ENCODE data around the gene SEMA3G. TPM values are rescaled to one million over a fixed set of nuclear protein-coding genes. Genes with fewer than 3 reads are reported as not detected.

SEMA3G gene
- total and polyA plus RNA-seq, 2 donors (not counting 1 experiment from before 2014, with no cell fraction given), result 0.02 to 0.17 TPM

DNA sequence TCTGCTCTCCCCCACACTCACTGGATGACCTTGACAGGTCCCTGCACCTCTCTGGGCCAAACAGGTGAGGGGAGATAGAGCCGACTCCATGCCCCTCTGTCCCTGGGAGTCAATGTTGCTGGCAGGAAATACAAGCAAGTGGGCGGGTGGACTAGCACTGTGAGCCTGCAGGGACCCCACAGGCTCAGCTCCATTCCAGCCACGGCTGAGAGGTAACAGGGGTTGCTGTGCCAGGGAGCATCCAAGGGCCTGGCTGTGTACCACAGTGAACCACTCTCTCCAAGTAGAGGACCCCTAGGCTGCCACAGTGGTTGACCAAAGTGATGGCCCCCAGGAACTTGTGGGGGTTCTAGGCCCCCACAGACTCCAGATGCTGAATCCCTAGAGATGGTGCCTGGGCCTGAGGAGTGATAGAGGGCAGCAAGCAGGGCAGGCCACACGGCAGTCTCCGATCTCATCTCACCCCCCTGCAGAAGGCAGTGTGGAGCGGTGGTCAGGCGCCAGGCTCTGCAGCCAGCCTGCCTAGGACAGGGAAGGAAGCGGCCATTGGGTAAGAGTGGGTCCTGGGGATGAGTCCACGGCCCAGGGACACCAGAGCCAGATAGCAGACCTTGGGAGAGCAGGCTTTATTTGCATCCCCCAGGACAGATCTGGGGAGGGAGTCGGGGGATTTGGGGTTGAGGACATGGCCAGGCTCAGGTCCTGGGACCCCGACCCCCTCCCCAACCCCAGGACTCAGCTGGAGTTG is 5.8 kb upstream of the SEMA3G start:
- no peak for TF ChIP-seq EZH2 (IDR thresholded peaks at IDR 0.05; ENCODE audit: low read length, missing control alignments)
- TF ChIP-seq, protein P1, sequence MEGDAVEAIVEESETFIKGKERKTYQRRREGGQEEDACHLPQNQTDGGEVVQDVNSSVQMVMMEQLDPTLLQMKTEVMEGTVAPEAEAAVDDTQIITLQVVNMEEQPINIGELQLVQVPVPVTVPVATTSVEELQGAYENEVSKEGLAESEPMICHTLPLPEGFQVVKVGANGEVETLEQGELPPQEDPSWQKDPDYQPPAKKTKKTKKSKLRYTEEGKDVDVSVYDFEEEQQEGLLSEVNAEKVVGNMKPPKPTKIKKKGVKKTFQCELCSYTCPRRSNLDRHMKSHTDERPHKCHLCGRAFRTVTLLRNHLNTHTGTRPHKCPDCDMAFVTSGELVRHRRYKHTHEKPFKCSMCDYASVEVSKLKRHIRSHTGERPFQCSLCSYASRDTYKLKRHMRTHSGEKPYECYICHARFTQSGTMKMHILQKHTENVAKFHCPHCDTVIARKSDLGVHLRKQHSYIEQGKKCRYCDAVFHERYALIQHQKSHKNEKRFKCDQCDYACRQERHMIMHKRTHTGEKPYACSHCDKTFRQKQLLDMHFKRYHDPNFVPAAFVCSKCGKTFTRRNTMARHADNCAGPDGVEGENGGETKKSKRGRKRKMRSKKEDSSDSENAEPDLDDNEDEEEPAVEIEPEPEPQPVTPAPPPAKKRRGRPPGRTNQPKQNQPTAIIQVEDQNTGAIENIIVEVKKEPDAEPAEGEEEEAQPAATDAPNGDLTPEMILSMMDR (conservative IDR thresholded peaks at IDR 0.05 in 1 of 2, IDR thresholded peaks at IDR 0.05 in 1 of 2; ENCODE audit: low read depth in 1 of 2, low read length in 2 of 2), result no peak
- Histone ChIP-seq H3K27me3 (ENCODE audit: control insufficient read depth, insufficient read depth, low read length) (no peaks in the 10 kb centered on the region), H3K36me3 (ENCODE audit: control insufficient read depth, insufficient read depth, low read length) (no peaks in the 10 kb centered on the region), H3K4me1 (ENCODE audit: control insufficient read depth, extremely low read depth, insufficient read depth, low read length) (peaks cover 4% of the 10 kb centered on the region), H3K4me3 (replicated peaks in 1 of 4; ENCODE audit: control extremely low read depth in 1 of 4, insufficient read depth in 1 of 4, low read depth in 3 of 4, low read length in 4 of 4) (no peak overlapping the region), H3K79me2 (ENCODE audit: control insufficient read depth, insufficient read depth, low read length) (peaks cover 5% of the 10 kb centered on the region), H3K4me2 (ENCODE audit: extremely low read depth, insufficient read depth, low read length) (no peak overlapping the region), H3K9ac (ENCODE audit: insufficient read depth, low read length) (no peak overlapping the region), H3K9me3 (ENCODE audit: control insufficient read depth, insufficient read depth, low read depth, low read length) (no peaks in the 10 kb centered on the region), H2AFZ (ENCODE audit: low read length) (no peak overlapping the region), H4K20me1 (ENCODE audit: control insufficient read depth, extremely low read depth, insufficient read depth, low read length) (no peaks in the 10 kb centered on the region), H3K27ac (ENCODE audit: insufficient read depth, low read length) (no peak overlapping the region)
- no peak for DNase-seq (ENCODE audit: low read depth in 2 of 2)

DNA sequence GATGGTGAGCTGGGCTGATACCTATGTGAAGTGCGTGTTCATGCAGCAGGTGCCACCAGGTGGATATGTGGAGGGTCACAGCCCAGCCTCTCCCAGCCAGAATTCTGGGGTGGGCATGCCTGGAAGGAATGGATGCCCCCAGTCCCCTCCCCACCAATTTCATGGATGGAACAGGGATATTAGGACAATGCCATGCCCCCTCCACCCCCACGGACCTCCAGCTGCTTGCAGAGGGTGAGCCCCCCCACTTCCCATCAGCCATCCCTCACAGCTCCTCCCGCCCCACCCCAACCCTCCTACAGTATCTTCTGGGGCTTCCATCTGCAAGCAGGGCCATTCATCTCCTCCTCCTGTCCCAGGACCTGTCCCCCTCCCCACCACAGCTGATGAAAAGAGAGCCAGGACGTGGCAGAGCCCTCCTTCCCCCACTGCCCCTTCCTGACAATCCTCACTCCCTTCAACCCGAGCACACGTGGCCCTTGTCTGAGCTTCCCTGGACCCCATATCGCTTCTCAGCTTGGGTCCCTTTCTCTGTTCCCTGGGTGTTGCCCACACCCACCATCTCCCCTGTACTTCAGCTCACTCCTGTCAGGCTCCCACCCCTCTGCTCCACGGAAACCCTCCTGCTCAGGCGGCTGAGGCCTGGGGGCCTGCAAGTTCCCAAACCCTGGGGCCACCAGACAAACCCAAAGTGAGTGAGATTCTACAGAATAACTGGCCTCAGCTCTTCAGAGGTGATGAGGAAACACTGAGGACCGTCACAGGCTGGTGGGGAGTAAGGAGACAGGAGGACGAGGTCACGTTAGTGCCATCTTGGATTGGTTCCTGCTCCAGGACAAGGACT is 2.8 kb upstream of the SEMA3G start:
- Histone ChIP-seq H3K79me2 (ENCODE audit: control insufficient read depth, insufficient read depth, low read length) (no peaks in the 10 kb centered on the region), H3K9ac (ENCODE audit: insufficient read depth, low read length) (no peak overlapping the region), H3K4me1 (ENCODE audit: control insufficient read depth, extremely low read depth, insufficient read depth, low read length) (no peaks in the 10 kb centered on the region), H2AFZ (ENCODE audit: low read length) (no peak overlapping the region), H3K36me3 (ENCODE audit: control insufficient read depth, insufficient read depth, low read length) (no peaks in the 10 kb centered on the region), H3K4me3 (replicated peaks in 1 of 4; ENCODE audit: control extremely low read depth in 1 of 4, insufficient read depth in 1 of 4, low read depth in 3 of 4, low read length in 4 of 4) (no peak overlapping the region), H3K27me3 (ENCODE audit: control insufficient read depth, insufficient read depth, low read length) (no peaks in the 10 kb centered on the region), H3K4me2 (ENCODE audit: extremely low read depth, insufficient read depth, low read length) (no peak overlapping the region), H4K20me1 (ENCODE audit: control insufficient read depth, extremely low read depth, insufficient read depth, low read length) (no peaks in the 10 kb centered on the region), H3K9me3 (ENCODE audit: control insufficient read depth, insufficient read depth, low read depth, low read length) (no peaks in the 10 kb centered on the region), H3K27ac (ENCODE audit: insufficient read depth, low read length) (no peak overlapping the region)
- no peak for DNase-seq (ENCODE audit: low read depth in 2 of 2)
- TF ChIP-seq EZH2 (IDR thresholded peaks at IDR 0.05; ENCODE audit: low read length, missing control alignments), result no peak
- TF ChIP-seq, protein P1 (conservative IDR thresholded peaks at IDR 0.05 in 1 of 2, IDR thresholded peaks at IDR 0.05 in 1 of 2; ENCODE audit: low read depth in 1 of 2, low read length in 2 of 2), result no peak
